Astrocyte of the spinal cord (primary cell): ENCODE results near the gene TCEA2.

ENCODE experiments used
- DNase-seq: peaks from one replicate; pipeline ENCODE4 v3.0.0; 2011; ENCODE audit warnings: low read depth, low spot score
- H3K4me3 ChIP-seq: 2 replicates; pipeline ENCODE4 v1.5.1; 2011; ENCODE audit warnings: low read depth, mild to moderate bottlenecking, low read length, moderate library complexity
- in situ Hi-C: cut with HindIII; loops from 2 replicates; pipeline ENCODE4 v1.10.0; 2017; ENCODE audit warnings: low sequenced_read_pairs
- TF ChIP-seq, protein P1 (sequence below): IDR thresholded peaks from 2 replicates; pipeline ENCODE4 v1.5.1; 2012; ENCODE audit warnings: low read depth, mild to moderate bottlenecking, low read length, inconsistent platforms

Gene TCEA2

DNA sequence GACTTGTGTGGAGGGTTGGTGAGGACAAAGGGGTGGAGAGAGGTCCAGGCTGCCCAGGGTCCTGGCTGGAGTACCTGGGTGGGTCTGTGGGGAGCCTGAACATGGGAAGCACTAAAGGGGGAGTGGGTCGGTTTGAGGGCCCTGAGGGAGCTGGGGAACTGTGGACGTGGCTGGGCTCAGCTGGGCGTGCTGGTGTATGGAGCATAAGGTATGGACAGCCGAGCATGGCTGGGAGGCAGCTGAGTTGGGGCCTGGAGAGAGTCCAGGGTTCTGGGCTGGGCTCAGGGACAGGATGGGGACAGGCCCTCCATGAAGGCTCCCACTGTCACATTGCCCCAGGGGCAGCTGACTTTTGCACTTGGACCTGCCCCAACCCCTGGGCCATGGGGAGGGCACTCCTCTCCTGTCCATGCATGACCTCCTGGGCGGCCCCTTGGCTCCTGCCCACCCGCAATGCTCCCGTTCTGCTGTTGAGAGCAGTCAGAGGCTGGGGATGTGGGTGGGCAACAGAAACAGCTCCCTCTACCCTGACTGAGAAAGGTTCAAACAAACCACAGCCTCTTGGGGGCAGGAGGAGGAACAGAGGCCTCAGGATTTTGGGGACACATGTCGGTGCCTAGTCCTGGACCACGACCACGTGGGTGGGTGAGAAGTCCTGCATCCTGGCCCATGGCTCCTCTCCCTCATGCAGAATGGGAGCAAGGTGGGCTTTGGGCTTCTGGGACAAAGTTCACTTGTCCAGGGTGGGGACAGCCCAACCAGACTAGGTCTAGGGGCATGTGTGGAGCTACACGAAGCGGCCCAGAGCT lies 22.6 kb upstream of the TCEA2 start:
- TF ChIP-seq, protein P1, sequence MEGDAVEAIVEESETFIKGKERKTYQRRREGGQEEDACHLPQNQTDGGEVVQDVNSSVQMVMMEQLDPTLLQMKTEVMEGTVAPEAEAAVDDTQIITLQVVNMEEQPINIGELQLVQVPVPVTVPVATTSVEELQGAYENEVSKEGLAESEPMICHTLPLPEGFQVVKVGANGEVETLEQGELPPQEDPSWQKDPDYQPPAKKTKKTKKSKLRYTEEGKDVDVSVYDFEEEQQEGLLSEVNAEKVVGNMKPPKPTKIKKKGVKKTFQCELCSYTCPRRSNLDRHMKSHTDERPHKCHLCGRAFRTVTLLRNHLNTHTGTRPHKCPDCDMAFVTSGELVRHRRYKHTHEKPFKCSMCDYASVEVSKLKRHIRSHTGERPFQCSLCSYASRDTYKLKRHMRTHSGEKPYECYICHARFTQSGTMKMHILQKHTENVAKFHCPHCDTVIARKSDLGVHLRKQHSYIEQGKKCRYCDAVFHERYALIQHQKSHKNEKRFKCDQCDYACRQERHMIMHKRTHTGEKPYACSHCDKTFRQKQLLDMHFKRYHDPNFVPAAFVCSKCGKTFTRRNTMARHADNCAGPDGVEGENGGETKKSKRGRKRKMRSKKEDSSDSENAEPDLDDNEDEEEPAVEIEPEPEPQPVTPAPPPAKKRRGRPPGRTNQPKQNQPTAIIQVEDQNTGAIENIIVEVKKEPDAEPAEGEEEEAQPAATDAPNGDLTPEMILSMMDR: no peak
- DNase-seq: no peak
- H3K4me3 ChIP-seq: no peak overlapping the region
- in situ Hi-C loops: no loop called here

DNA sequence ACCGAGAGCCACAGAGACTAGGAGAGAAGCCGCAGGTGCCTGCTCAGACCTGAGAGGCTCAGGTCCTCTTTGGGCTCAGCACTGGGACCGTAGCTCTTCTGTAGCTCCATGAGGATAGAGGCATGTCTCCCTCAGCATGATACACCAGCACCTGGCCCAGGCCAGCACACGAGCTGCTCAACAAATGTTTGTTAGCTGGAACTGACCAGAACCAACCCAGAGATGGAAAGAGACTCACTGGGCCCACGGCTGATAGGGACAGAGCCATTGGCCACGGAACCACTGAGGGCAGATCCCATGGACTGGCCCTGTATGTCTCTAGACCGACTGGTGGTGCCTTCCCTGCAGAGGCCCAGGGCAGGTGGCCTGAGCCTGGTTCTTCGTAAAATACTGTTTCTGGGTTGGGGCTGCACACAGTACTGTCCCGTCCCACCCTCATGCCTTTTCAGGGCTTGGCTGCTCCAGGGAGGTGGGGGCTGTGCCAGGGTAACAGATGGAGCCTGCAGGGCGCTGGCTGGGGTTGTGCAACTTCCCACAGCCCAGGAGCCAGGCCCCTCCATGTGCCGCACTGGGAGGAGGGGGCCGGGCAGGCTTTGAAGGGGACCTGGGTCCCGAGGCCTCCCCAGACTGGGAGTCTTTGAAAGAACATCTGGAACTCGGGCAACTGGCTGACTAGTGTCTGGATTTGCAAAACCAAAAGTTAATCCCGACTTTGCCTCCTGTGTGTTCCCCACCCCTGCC lies 21.8 kb upstream of the TCEA2 start:
- TF ChIP-seq, protein P1: no peak
- no peak overlapping the region for H3K4me3 ChIP-seq
- in situ Hi-C loops: no loop called here
- no peak for DNase-seq

DNA sequence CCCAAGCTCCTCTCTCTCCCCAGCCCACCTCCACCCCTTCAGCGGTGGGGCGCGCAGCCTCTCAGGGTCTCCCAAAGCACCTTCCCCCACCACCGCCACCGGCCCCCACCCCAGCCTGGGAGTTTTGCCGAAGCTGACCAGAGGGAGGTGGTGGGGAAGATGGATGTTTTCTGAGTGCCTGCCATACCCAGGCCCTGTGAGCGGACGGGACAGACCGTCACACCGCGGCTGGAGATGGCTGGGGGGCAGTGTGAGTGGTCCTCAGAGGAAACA lies 21.3 kb upstream of the TCEA2 start:
- TF ChIP-seq, protein P1: no peak
- in situ Hi-C loops: no loop called here
- H3K4me3 ChIP-seq: no peak overlapping the region
- DNase-seq: no peak

DNA sequence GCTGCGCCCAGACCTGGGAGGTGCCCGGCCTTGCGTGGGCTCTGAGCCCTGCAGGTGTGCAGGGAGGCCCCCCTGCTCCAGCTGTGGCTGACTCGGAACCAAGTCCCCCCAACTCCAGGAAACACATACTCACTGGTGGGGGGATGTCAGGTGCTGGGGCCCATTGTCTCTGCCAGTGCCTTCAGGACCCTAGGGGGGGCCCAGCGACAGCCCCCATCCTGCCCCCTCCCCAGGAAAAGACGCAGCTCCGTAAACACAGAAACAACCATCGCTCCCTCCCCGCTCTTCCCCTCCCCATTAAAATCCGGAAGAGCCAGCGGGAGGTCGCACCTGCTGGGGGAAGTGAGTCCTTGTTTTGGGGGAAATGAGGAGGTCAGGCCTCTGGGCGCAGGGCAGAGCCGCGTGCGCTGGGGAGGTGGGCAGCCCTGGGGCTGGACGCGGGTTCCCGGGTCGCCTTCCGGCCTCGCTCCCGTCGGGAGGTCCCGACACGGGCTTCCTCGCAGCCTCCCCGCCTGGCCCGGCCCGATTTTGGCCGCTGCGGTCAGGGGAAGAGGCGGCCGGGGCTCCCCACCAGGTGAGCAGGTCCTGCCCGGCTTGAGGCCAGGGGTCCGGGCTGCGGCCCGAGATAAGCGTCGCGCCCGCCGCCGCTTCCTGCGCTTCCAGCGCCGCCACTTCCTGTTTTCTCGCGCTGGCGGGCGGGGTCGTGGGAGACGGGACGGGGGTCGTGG lies 20.8 kb upstream of the TCEA2 start:
- TF ChIP-seq, protein P1: no peak
- DNase-seq: no peak
- in situ Hi-C loops: no loop called here
- no peak overlapping the region for H3K4me3 ChIP-seq

DNA sequence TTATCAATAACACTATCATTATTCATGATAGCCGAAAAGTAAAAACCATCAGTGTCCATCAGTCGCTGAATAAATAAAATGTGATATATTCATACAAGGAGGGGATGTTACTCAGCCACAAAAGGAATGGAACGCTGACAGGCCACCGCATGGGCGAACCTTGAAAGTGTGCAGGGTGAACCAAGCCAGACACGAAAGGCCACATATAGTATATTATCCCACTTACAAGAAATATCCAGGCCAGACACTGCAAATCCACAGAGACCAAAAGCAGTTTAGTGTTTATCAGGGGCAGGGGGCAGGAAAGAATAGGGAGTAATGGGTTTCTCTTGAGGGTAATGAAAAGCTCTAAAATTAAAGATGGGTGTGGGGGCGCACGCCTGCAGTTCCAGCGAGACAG lies 19.2 kb upstream of the TCEA2 start:
- in situ Hi-C loops: no loop called here
- TF ChIP-seq, protein P1: no peak
- no peak overlapping the region for H3K4me3 ChIP-seq
- DNase-seq: no peak

DNA sequence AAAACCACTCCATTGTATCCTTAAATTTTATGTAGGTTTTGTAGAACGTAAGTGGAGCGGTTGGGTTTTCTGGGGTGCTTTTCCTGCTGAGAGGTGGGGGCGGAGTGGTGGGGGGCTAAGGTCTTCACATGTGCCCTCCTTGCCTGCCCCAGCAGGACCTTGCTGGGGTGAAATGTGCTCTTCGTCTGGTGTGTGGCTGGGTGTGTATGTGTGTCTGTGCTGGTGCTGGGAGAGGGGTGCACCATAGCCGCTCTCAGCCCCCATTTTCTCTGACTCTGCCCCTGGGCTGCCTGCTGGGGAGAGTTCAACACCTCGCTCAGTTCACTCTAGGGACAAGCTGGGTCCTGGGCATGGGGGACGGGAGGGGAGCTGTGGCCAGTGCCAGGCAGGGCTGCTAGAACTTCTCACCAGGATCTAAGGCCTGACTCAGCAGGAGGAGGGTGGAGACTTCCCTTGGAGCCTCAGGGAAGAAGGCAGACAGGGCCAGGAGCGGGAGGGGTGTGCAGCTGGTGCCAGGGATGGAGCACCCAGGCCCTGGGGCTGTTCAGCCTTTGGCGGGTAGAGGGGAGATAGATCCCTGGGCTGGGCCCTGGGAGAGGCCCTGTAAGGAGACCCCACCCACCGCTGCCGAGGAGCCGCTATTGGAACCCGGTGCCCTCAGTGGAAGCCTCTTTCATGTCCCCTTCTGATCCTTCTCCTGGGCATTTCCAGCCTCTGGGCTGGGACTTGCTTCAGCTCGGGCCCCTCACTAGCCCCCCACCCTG lies 18.3 kb upstream of the TCEA2 start:
- TF ChIP-seq, protein P1: no peak
- in situ Hi-C loops: no loop called here
- no peak overlapping the region for H3K4me3 ChIP-seq
- peak; percentile 38 for DNase-seq
